NOMO-1 (cell line): ENCODE results near the gene LDAH.
"Not testable (repeated sequence)": the region's sequence is repeated elsewhere in the genome, so short reads cannot be mapped to it uniquely, and the experiment has no call there.

Experiments
- DNase-seq, 2 experiments: peaks; one replicate each; lab custom pipeline; 2025; ENCODE audit not compliant: unreplicated experiment in 2 of 2; lab: John Stamatoyannopoulos, UW

The LDAH gene

DNA sequence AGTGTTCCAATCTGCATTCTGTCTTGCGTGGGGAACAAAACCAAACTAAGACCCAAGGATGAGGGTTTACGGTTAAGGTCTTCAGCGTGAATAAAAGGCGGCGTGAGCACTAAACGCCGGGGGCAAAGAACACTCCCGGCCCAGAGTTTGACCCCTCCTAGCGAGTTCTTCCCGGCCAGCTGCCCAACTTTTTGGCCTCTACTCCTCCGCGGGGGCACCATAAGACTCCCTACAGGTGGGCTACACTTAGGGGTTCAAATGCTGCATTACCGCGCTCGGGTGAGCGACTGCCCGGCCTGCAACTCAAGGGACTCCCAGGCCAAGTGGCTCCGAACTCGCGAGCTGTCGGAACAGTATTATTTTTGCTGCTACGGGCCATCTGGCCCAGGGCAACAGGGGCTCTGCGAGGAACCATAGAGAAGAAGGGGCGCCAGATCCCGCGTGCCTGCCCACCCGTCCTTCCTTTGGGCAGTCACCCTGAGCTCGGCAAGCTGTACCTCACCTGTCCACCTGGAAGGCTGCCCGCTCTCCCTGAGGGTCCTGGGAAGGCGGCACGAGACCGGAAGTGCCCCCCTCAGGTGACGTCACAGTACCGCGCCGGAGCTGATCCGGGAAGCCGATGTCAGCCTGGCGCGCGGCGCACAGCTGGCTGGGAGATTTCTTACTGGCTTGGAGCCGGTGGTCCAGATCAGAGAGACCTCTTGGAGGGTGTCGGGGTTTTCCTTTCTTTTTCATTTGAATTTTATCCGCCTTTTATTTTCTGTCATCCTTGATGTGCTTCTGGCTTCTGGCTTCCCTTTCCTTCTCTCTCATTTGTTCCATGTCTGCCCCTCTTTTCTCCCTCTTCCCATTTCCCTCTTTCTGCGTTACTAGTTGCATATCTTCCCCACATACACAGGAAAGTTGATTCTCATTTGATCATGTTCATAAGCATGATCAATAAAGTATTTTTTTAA, at the start of gene LDAH:
TSS of gene LDAH (minus strand) at position 567 of the 956 bp plus-strand sequence. CDS start 21,638 bp downstream, outside the sequence.
- peak; percentile 65 to 69 for DNase-seq

DNA sequence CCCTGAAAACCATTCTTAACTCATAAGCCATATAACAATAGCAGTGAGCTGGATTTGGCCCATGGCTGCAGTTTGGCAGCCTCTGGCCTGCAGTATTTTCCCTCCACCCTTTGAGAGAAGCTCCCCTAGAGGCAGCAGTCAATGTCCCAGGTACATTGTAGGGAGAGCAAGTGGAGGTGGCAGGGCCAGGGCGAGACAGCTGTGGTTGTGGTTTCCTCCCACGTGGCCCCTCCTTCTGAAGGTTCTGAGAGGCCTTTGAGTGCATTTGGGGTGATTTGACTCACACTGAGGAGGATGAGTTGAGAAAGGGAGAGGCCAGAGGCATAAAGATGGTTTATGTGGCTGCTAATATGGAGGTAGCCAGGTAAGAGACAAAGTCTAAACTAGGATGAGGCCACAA, 45.5 kb upstream of the LDAH start:
- DNase-seq, result no peak

DNA sequence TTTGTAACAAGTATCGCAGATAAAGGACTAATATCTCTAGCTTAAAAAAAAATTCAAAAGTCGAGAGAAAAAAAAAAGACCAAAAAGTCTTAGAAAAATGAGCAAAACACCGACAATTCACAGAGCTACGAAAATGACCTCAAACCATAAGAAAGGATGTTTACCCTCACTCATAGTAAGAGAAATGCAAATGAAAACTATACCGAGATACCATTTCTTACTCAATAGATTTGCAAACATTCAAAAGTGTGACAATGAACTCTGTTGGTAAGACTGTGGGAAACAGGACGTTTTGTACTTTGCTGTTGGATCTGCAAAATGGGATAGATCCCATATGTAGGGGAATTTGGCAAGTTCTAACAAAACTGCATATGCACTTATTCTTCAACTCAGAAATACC, 39.9 kb upstream of the LDAH start:
- no peak for DNase-seq

DNA sequence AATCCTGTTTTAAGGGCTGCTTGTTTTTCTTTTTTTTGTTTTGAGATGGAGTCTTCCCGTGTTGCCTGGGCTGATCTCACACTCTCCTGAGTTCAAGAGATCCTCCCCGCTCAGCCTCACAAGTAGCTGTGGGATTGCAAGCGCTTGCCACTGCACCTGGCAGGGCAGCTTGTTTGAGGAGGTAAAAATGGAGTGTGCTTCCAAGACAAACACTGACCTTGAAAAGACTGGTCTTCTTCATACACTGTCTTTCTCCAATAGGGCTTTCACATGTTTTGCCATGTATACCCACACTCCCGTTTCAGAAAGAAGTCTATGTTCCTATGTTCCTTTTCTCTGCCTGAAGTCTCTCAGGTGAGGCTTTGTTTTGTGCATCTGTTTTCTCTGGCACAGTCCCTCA, 32.6 kb upstream of the LDAH start:
- DNase-seq, result no peak

DNA sequence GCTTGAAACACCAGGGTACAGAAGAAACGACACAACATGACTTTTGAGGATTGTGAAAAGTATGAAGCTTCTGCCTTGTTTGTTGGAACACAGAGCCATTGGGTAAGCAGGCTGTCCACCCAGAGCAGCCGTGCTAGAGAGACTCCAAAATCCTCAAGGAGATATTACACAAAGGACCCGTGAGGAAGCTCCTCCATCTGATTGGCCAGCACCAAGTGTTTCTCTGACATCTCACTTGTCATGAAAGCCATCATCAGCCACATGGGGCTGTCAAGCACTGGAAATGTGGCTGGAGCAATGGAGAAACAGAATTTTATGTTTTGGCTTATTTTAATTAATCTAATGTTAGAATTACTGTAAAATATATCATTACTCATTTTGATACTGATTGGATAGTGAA, 29.8 kb upstream of the LDAH start:
- DNase-seq, result no peak

DNA sequence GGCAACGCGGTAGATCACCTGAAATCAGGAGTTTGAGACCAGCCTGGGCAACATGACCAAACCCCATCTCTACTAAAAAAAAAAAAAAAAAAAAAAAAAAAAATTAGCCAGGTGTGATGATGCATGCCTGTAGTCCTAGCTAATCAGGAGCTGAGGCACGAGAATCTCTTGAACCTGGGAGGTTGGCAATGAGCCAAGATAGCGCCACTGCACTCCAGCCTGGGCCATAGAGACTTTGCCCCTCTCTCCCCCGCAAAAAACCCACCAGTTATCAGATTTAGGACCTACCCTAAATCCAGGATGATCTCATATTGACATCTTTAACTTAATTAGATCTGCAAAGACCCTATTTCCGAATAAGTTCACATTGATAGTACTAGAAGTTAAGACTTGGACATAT, 29.2 kb upstream of the LDAH start:
- DNase-seq, result no peak

DNA sequence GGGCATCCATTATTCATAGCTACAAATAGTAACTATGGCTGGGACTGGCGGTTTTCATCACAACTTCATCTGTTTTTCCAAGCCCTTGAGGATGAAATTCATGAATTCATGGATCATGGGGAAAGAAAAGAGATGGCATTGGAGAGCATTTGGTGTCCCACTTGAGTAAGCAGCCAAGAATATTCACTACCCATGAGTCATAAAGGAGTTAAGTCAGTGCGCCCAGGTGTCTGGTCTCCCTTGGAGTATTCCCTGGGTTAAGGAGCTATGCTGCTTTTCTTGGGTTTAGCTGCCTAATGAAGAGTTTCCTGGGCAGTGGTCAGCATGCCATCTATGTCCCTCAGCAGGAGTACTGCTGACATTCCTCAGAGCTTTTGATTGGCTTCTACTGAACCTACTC, 21.3 kb upstream of the LDAH start:
- no peak for DNase-seq

DNA sequence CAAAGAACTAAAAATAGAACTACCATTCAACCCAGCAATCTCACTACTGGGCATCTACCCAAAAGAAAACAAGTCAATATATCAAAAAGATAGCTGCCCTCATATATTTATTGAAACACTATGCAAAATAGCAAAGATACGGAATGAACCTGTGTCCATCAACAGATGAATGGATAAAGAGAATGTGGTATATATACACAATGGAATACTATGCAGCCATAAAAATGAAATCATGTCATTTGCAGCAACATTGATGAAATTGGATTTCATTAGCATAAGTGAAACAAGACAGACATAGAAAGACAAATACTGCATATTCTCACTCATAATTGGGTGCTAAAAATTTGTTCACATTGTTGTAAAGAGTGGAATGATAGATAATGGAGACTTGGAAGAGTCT, 16.2 kb upstream of the LDAH start:
- DNase-seq, result no peak

DNA sequence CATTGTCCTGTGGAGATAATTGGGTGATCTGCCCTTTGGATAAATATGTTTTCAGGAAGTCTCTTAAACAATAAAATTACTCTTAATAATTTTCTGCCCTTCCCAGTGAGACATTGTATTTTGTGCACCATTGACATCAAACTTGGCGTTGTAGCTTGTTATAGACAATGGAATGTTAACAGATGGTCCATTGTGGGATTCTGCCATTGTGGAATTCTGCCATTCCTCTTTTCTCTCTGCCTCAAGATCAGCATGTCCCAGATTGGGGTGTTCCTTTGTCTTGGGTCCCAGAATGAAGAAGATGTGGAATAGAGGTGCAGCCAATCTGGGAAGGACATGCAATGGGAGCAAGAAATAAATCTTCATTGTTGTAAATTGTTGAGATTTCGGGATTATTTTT, 15.1 kb upstream of the LDAH start:
- no peak for DNase-seq

DNA sequence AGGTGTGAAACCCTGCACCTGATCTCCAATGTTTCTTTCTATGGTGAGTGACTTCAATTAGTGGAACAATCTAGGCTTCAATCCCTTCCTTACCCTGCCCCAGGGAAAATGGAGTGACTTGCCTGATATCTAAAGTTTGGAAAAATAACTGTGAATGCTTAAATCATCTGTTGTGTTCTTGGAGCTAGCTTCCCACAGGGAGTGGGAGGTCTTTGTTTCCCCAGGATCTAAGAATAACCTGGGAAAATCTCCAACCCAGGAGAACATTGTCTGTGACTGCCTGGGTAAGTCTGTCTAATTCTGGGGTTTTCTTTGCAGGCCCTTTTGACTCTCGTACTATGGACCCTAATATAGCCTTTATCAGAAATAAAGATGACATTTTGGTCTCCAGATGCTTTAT, 13.6 kb upstream of the LDAH start:
- DNase-seq, result no peak

DNA sequence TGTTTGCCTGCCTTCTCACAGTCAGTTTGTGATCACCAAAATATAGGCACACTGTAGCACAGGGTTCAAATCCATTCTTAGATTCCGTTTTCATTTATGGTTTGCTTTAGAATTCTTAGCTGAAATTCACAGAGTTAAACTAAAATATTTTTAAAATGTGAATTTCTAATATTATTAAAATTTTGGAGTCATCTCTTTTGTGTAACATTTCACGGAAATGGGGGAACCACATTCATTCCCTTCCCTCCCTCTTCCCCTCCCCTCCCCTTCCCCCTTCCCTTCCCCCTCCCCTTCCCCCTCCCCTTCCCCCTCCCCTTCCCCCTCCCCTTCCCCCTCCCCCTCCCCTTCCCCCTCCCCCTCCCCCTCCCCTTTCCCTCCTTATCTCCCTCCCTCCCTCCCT, 11.4 kb upstream of the LDAH start:
- no peak for DNase-seq

DNA sequence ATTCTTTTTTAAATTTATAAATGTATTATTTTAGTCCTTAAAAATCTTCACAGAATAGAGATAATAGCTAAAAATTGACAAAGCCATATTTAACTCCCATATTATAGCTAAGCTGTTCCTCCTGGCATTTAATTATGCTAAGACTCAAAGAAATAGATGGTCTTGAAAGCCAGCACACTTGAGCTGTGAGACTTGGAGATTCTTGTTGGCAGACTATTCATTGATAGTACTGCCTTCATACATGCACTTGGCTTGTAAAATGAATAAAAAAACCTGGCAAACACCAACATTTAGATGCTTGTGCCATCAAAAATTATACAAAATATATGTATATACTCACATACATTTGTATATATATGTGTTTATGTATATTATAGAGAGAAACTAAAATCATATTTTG, 9.7 kb upstream of the LDAH start:
- DNase-seq, result no peak

DNA sequence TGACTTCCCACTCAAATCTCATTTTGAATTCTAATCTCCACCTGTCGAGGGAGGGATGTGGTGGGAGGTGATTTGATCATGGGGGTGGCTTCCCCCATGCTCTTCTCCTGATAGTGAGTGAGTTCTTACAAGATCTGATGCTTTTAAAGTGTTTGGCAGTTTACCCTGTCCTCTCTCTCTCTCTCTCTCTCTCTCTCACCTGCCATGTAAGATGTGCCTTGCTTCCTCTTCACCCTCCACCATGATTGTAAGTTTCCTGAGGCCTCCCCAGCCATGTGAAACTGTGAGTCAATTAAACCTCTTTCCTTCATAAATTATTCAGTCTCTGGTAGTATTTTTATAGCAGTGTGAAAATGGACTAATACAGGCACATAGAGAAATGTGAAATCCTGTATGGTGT, 7.0 kb upstream of the LDAH start:
- DNase-seq, result no peak

DNA sequence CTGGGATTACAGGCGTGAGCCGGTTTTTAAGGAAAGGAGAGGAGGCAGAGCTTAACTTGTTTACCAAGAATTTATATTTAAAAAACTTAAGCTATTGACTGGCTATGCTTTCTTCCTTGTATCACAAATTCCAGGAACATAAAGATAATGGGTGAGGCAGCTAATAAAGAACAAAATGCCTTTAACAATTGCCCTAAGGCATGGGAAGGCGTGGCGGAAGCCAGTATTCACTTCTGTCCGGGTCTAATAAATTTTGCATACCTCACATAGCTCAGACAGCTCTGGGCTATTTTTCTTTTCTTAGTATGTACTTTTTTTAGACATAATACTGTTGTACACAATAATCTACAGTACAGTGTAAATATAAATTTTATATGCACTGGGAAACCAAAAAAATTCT, 1.0 kb upstream of the LDAH start:
- no peak for DNase-seq

DNA sequence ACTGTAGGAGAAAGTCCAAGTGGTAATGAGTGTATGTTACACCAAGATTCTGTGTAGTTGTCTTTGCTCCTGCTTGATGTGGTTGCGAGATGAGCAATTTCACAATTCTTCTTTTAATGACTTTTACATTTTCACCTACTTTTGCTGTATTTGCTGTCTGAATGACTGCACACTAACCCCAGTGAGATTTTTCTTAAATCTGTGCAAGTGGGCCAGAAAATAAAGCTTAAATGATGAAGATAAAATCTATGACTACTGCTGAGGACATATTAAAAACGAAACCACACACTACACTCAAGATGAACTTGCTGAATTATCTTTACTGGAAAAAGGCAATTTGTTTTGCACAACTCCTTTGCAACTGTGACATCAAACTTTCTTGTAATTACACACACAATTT, 4.1 kb downstream of the LDAH start:
- DNase-seq, result peak in 1 of 2 experiments; percentile 28

DNA sequence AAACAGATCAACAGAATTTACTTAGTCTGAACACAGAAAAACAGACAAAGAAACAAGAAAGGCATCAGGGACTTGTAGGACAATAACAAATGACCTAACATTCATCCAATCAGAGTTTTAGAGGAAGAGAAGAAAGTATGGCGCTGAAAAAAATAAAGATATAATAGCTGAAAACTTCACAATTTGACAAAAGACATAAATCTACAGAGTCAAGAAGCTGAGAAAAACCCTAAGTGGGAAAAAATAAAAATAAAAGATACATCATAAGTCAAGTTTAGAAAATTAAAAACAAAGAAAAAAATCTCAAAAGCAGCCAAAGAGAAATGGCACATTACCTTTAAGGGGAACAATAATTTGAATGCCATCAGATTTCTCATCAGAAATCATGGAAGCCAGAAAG, 7.7 kb downstream of the LDAH start:
- no peak for DNase-seq

DNA sequence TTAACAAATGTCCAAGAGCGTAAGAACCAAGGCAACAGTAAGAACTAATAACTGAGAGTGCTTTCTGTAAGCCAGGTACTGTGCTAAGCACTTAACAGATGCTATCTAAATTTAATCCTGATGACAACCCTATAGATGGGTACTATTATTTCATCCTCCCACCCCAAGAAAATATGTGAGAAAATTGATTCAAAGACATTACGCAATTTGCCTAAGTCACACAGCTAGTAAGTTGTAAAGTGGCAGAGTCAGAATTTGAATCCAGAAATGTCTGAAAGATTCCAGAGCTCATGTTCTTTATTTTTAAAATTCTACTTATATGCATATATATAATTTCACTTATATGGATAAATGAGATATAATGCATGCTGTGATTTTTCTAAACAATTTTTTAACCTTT, 10.1 kb downstream of the LDAH start:
- no peak for DNase-seq

DNA sequence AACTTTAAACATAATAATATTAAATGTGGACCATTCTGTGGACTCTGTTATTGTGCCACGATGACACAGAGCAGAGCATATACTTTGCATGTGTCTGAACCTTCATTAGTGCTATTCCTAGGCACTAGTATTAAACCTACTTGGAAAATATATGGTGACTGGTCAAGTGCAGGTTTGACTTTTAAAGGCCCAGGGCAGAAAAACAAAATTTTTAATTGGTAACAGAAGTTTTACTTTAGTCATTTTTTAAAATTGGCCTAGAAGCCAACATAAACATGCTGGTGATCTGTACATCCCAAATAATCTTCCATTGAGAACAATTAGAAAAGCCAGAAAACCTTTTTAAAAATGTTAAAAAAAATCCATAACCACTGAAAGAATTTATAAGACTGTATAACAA, 16.6 kb downstream of the LDAH start:
- no peak for DNase-seq

DNA sequence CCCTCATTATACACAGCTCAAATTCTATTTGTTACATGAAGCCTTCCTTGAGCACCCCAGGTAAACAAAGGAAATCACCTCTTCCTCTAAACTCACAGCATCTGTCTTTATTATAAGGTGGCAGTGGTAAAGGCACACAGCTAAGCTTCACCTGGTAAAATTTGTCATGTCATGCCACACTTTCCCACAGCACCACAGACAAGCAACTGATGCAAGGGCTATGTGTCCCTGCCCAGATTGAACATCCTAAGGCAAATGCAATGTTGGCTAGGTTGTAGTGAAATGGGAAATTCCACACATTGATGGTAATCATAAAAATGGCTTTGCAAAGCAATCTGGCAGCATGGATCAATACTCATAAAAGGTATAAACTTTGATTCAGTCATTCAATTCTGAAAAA, 18.9 kb downstream of the LDAH start:
- no peak for DNase-seq

DNA sequence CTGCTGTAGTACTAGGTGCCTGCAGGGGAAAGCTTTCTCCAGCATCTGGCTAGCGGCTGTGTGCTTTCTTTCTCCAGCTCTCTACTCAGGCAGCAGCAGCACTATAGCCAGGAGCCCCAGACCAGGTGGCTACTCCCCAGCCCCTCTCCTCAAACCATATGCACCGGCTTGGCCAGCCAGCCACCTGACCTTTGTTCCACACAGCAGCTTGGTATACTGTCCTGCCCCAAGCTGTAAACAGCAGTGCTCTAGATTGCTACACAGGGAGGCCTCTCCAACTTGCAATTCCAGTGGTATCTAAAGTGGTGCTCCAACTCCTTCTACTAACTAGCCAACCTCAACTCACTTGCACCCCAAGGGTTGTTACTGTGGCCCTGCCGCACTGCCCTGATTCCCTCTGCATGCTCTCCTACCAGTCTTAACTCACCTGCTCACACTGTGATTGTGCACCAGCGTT, 19.6 kb downstream of the LDAH start:
- DNase-seq, result no peak

DNA sequence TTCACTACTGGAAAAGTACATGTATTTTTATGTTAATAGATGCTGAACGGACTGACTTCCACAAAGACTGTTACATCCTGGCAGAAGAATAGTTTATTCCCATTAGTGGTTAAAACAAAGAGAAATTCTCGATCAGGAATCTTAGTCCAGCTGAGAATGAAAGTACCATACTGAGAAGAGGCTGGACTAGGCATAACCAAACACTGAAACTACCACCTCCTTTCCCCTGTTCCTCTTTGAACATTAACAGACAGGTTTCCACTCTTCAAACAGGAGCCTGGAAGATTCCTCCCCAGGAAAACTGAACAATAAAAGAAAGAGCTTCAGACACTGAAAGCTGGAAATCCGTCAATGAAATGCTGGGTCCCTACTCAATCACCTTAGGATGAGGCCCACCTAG, 25.8 kb downstream of the LDAH start:
- no peak for DNase-seq

DNA sequence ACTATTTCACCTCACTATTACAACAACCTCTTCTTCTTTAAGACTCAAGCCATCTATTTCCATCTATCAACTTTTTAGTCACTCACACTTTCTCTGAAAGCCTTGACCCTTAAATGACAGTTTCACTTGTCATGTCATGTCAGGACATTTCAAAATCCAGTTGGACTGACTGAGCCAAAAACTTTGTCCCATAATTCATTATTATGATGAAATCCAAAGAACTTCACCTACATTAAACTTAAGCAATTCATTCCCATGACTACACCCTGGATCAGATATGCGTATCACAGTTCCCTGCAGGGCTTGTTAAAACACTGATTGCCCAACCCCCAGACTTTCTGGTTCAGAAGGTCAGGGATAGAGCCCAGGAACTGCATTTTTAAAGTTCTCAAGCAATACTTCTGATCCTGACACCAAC, 26.5 kb downstream of the LDAH start:
- no peak for DNase-seq

DNA sequence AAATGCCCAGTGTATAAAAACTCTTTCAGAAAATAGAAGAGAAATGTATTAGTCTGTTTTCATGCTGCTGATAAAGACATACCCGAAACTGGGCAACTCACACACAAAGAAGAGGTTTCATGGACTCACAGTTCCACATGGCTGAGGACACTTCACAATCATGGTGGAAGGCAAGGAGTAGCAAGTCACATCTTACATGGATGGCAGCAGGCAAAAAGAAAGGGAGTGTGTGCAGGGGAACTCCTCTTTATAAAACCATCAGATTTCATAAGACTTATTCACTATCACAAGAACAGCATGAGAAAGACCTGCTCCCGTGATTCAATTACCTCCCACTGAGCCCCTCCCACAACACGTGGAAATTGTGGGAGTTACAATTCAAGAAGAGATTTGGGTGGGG, 29.0 kb downstream of the LDAH start:
- DNase-seq, result not testable (repeated sequence)
